Measurements from ENCODE around the gene RPS23.
"Not testable (repeated sequence)": the region's sequence is repeated elsewhere in the genome, so short reads cannot be mapped to it uniquely, and the experiment has no call there.

GRCh38 chr5:82267297-82267933 lies 10.7 kb downstream of the RPS23 start:
- not testable (repeated sequence) for TF ChIP-seq POLR2A, CTCF (IDR thresholded peaks at IDR 0.05)

All from thyroid gland (tissue), 4 donors.